Pancreas (tissue), 10 donors: Measurements from ENCODE around the gene PRIMPOL. TPM values are rescaled to one million over a fixed set of nuclear protein-coding genes. Genes with fewer than 3 reads are reported as not detected.
"Not testable (repeated sequence)": the region's sequence is repeated elsewhere in the genome, so short reads cannot be mapped to it uniquely, and the experiment has no call there.

ENCODE experiments used
- ATAC-seq, 4 donors: fragments of 200-7000 bp; cut with Tn5 transposase; one replicate each; pipeline versions ENCODE4 v1.8.0 to v1.9.1; 2020; ENCODE audit warnings: mild to moderate bottlenecking in 4 of 4, moderate library complexity in 4 of 4
- DNase-seq, 6 donors: peaks; one replicate each; pipeline ENCODE4 v3.0.0-alpha.2; 2020
- FAIRE-seq: peaks from 2 replicates; lab custom pipeline; 2012; peaks lifted over from hg19 to GRCh38; lab: Jason Lieb, UNC
- H3K27ac ChIP-seq, 4 donors: fragments of 200-600 bp; sonication (generic); 1 replicate in 3 of 4; 2 replicates in 1 of 4; pipeline versions ENCODE4 v1.5.0 to v1.8.0; 2020
- H3K27me3 ChIP-seq, 4 donors: fragments of 200-600 bp; one replicate each; pipeline ENCODE4 v1.8.0; 2021
- H3K36me3 ChIP-seq, 3 donors: fragments of 200-600 bp; sonication (generic) in 1 of 3; one replicate each; pipeline versions ENCODE4 v1.5.0 to v1.8.0; 2020 to 2021
- H3K4me1 ChIP-seq, 3 donors: fragments of 200-600 bp; one replicate each; pipeline ENCODE4 v1.8.0; 2021
- H3K4me3 ChIP-seq, 4 donors: fragments of 200-600 bp; sonication (generic) in 2 of 4; one replicate each; pipeline versions ENCODE4 v1.5.0 to v1.8.0; 2020 to 2021
- H3K9me3 ChIP-seq, 4 donors: fragments of 200-600 bp; one replicate each; pipeline ENCODE4 v1.8.0; 2021
- CTCF ChIP-seq, 4 donors: fragments of 200-600 bp; sonication (generic) in 3 of 4; IDR thresholded peaks; one replicate each; pipeline versions ENCODE4 v1.5.0 to v1.8.0; 2021; ENCODE audit warnings: antibody characterized with exemption in 4 of 4
- WGBS, 2 donors: extraction: QIAGEN DNeasy Blood & Tissue Kit; methylation state at CpG; one replicate each; pipeline ENCODE4 v1.1.7; 2013; 5-methylcytosine and 5-hydroxymethylcytosine counted together
- intact Hi-C, 3 donors: fragments of 100-400 bp; cut with DNase I; formaldehyde crosslinking; loops; one replicate each; pipeline versions ENCODE4 v1.11.1 to v1.14.2; 2022
- polyA plus RNA-seq, 2 donors: library from polyadenylated mRNA; stranded (reverse); fragments of 200-250 nt; gene quantifications; one replicate each; pipeline ENCODE4 v1.2.3, GENCODE V29; 2013
- total RNA-seq, 6 donors: library from RNA; stranded (reverse); fragmentation: NEBNext Ultra II Directional in 4 of 6; extraction: Animal tissue kit (Norgen Biotek cat#: 25700) in 4 of 6; gene quantifications; one replicate each; pipeline versions ENCODE4 v1.2.1 to v1.2.4, GENCODE V29; 2021 to 2023
- donor health status: healthy with polysubstance abuse.
- donor health status: DM: no; HTN: no; CAD: no; lungs with moderate emphysema.
- donor health status: DM: no; HTN: no; CAD: no.
- donor health status: control.
- donor health status: control.
- donor health status: Bipolar disorder and iron deficiency.
- donor health status: DM: yes; HTN: yes; CAD: no.
- donor health status: DM: no; HTN: no; CAD: no.
- donor health status: DM: no; HTN: no; CAD: no.
- donor health status: DM: yes; HTN: yes; CAD: no.

The PRIMPOL gene
- total and polyA plus RNA-seq, 8 donors, result 3.3 to 22.8 (median 6.3) TPM

- no peak for DNase-seq
- no peaks in the 10 kb centered on the region for H3K36me3 ChIP-seq
- H3K27ac ChIP-seq, result no peak overlapping the region
- H3K4me1 ChIP-seq, result peaks cover 0 to 5% (median 3%) of the 10 kb centered on the region in 3 donors
- no peak for TF ChIP-seq CTCF (IDR thresholded peaks at IDR 0.05)
- no peak overlapping the region for H3K4me3 ChIP-seq
- no peaks in the 10 kb centered on the region for H3K9me3 ChIP-seq
- FAIRE-seq, result no peak
- no peaks in the 10 kb centered on the region for H3K27me3 ChIP-seq
- 71 to 75% methylated on average over 6 of the region's 6 CpGs for WGBS, 2 donors
- intact Hi-C loops, result no loop called here
- no peak for ATAC-seq
These were observed 81.5 kb downstream of the PRIMPOL start for GRCh38 chr4:184731056-184731455.

GRCh38 chr4:184732126-184732525 lies 82.6 kb downstream of the PRIMPOL start:
- DNase-seq (no peak), FAIRE-seq (no peak), ATAC-seq (no peak)
- TF ChIP-seq CTCF (IDR thresholded peaks at IDR 0.05), result no peak
- Histone ChIP-seq H3K27ac (no peak overlapping the region), H3K27me3 (no peaks in the 10 kb centered on the region), H3K9me3 (no peaks in the 10 kb centered on the region), H3K36me3 (no peaks in the 10 kb centered on the region), H3K4me1 (peaks cover 0 to 5% (median 3%) of the 10 kb centered on the region in 3 donors), H3K4me3 (no peak overlapping the region)
- intact Hi-C loops, result no loop called here
- WGBS, 2 donors, result 61 to 64% methylated on average over 4 of the region's 4 CpGs

GRCh38 chr4:184733654-184734524 lies 84.4 kb downstream of the PRIMPOL start, which contains the start of gene CENPU:
CENPU (minus strand) TSS chr4:184734096; CDS start chr4:184734062, 34 bp downstream.
- Histone ChIP-seq H3K4me3 (peak within 1 kb of the TSS; percentile 55 to 90 (median 75)), H3K4me1 (peaks cover 0 to 5% (median 3%) of the 10 kb centered on the region in 3 donors), H3K36me3 (no peaks in the 10 kb centered on the region), H3K9me3 (no peaks in the 10 kb centered on the region), H3K27ac (peak within 1 kb of the TSS; percentile 19 to 66 (median 58)), H3K27me3 (no peaks in the 10 kb centered on the region)
- peak; percentile 41 for FAIRE-seq
- no peak for TF ChIP-seq CTCF (IDR thresholded peaks at IDR 0.05)
- intact Hi-C loops, result no loop called here
- WGBS, 2 donors, result 1% methylated on average over 69 of the region's 69 CpGs
- peak; percentile 96 to 99 (median 98) for ATAC-seq
- peak; percentile 96 to 99 (median 98) for DNase-seq

GRCh38 chr4:184734758-184735157 lies 85.2 kb downstream of the PRIMPOL start:
- WGBS, 2 donors, result 28 to 30% methylated on average over 6 of the region's 6 CpGs
- no peak for ATAC-seq
- Histone ChIP-seq H3K4me3 (peak overlapping the region in 3 of 4 donors; percentile 15 to 90 (median 70)), H3K27ac (peak overlapping the region in 3 of 4 donors; percentile 51 to 66 (median 66)), H3K36me3 (no peaks in the 10 kb centered on the region), H3K27me3 (no peaks in the 10 kb centered on the region), H3K9me3 (no peaks in the 10 kb centered on the region), H3K4me1 (peaks cover 0 to 5% (median 3%) of the 10 kb centered on the region in 3 donors)
- TF ChIP-seq CTCF (IDR thresholded peaks at IDR 0.05), result no peak
- no peak for DNase-seq
- no peak for FAIRE-seq
- intact Hi-C loops, result no loop called here

GRCh38 chr4:184739575-184739974 lies 90.0 kb downstream of the PRIMPOL start:
- H3K27me3 ChIP-seq, H3K4me3 ChIP-seq, H3K9me3 ChIP-seq, ATAC-seq, FAIRE-seq, H3K36me3 ChIP-seq, H3K4me1 ChIP-seq, H3K27ac ChIP-seq, DNase-seq, intact Hi-C loops: not testable (repeated sequence)
- 44 to 53% methylated on average over 1 of the region's 1 CpG for WGBS, 2 donors
